GM18873 (cell line): ENCODE data around the gene CLPSL2.

Experiments used
- ATAC-seq: cut with Tn5 transposase; IDR thresholded peaks from one replicate; pipeline ENCODE4 v1.9.1; 2021; ENCODE audit warnings: mild to moderate bottlenecking, moderate library complexity, moderate number of reproducible peaks; ENCODE audit not compliant: unreplicated experiment, low FRiP score

CLPSL2 gene

DNA sequence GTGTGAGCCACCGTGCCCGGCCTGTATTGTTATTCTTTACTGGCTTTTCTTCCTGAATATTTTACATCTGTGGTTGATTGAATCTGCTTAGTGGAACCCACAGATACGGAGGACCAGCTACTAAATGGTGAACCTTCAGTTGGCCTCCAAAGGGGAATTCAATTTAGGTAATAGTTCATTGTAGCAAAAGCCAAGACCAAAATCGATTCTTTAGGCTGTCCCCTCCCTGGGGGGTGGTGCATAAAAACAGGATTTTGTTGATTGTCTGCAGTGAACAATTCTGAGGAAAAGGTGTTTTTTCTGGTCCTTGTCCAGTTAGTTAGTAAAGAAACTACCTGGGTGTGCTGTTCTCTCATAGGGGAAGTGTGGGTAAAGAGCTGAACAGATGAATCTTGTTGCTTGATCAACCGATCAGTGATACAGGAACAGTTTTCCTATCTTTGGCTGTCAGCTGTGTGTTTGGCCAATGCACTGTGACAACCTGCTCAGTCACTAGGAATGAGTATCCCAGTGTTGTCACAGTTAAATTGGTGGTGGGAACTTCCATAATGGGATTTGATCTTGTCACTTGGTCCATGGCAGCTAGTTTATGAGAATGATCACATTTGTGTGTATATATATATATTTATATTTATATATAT, 48.3 kb downstream of the CLPSL2 start:
- ATAC-seq: no peak
